T-helper 22 cell (primary cell): ENCODE results near the gene FRMD4A.

Experiments used
- DNase-seq: peaks from one replicate; pipeline ENCODE4 v3.0.0-alpha.2; 2020; ENCODE audit warnings: low read depth

Gene FRMD4A

DNA sequence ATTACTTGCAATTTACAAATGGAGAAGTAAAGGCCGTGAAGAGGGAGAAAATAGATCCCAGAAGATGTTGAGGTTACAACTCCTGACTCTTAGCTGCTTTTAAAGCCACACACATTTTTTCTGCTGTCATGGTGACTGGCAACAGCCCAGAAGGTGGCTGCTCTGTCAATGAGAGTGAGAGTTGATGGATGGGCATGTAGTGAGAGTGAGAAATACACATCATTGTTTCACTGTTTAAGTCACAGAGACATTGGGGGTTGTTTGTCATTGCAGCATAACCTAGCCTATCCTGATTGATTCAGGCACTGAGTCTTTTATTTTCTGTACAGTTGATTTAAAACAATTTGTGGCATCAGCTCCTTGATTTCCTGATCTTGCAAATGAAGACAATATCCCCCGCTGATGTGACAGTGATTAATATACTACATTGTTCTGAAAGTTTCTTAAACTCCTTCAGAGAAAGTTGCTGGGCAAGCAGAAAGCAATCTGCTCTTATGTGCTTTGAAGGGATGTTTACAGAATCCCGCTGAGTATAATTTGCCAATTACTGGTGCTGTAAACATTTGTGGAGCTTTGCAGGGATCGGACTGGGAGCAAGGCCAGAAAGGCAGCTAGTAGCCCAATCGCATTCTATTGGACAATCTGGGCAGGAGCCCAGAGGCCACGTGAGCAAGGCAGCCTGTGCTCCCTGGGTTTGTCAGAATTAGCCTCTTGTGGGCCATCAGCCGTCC lies 514.4 kb downstream of the FRMD4A start:
- DNase-seq: no peak

DNA sequence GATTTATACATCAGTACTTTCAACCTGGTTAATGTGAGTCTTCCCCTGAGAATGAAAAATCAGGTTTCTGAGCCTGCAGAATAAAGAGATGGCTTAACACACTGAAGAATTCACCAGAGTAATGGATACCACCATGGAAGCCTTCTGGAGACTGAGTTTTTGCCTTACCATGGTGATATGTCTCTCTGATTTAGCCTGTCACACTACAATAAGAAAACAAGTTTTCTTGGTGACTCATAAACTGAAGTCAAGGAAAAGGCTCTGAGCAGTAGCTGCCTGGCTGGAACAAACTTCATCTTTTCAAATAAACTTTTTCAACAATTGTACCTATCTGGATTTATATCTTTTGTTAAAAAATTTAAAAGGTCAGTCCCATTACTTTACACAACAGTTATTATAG lies 515.0 kb downstream of the FRMD4A start:
- no peak for DNase-seq

- DNase-seq: no peak
Measured at GRCh38 chr10:13813550-13813949, 517.2 kb downstream of the FRMD4A start.

- DNase-seq: no peak
Measured at GRCh38 chr10:13812804-13813203, 517.9 kb downstream of the FRMD4A start.

DNA sequence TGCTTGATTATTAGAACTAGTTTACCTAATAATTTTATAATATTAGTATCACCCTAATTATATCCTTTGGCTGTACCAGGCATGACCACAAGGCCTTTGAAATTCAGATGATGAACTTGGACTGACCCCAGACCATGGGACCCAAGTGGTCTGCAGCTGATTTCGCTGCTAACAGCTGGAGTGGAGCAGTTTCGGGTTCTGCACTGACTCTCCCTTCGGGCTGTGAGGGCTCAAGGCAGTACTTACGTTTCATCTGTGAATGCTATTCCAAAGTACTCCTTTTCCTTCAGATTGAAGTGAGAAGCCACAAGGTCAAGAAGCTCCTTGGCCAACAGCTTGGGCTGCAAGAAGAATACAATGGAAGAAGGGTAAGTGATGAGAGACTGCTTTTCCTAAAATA lies 520.2 kb downstream of the FRMD4A start:
- DNase-seq: no peak

DNA sequence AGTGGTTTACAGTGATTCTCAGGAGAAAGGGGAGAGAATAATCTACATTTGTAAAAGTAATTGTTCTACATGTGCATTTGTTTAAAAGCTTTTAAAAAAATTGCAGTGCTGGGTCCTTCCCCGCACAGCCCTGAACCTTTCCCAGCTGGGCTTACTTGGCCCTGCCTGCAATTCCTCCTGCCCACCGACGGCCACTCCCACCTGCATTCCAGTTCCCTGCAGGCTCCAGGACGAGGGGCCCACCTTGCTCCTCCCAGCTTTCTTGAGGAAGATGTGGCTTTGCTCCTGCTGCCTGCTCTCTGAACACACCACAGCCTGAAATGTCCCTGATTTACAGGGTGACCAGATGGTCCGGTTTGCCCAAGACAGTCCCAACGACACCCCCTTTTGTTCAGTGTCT lies 521.3 kb downstream of the FRMD4A start:
- DNase-seq: no peak

DNA sequence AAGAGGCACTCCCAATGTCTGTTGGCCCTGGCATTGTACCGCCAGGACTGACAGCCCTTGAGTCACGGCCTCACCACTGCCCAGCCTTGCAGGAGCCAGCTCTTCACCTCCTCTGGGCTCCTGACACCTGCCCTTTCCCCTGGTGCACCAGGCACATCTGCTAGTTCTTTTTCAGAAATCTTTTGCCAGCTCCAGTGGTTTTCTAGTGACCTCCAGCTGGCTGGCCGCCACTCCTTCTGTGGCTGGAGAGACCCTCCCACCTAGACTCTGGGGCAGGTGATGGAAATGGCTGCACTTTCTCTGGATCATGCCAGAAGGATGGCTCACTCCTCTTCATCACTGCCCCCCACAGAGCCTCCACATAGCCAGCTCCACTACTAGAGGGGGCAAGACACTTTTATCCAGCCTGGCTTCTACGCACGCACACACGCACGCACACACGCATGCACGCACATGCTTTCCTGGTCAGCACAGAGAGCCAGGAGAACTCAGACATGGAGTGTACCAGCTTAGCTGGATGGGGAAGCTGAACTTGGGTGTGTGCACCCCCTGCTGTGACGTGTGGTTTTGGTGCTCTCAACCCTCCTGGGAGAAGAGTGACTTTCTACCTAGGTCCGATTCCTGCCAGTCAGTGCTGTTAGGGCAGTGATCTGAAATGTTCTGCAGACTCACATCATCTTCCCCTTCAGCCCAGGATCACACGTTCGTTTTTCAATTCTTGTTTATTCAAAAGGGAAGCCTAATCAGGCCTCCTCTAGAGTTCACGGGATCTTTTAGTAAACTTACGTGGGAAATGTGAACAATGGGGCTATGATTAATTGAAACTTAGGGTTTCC lies 522.0 kb downstream of the FRMD4A start:
- DNase-seq: no peak

DNA sequence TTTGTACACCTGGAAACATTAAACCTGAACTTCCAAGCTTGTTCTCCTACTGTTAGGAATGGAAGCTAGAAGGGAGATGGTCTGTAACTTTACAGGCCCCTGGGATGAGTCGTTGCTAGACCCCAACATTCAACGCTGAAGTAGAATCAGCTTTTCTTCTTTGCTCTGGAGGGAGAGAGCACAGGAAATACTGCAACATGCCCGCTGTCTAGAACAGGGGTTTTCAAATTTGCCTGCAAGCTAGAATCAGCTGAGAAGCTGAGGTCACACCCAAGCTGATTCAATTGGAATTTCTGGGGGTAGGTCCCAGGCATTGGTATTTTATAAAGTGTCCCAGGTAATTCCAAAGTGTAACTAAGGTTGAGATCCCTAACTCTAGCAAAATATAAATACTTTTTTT lies 524.3 kb downstream of the FRMD4A start:
- no peak for DNase-seq

DNA sequence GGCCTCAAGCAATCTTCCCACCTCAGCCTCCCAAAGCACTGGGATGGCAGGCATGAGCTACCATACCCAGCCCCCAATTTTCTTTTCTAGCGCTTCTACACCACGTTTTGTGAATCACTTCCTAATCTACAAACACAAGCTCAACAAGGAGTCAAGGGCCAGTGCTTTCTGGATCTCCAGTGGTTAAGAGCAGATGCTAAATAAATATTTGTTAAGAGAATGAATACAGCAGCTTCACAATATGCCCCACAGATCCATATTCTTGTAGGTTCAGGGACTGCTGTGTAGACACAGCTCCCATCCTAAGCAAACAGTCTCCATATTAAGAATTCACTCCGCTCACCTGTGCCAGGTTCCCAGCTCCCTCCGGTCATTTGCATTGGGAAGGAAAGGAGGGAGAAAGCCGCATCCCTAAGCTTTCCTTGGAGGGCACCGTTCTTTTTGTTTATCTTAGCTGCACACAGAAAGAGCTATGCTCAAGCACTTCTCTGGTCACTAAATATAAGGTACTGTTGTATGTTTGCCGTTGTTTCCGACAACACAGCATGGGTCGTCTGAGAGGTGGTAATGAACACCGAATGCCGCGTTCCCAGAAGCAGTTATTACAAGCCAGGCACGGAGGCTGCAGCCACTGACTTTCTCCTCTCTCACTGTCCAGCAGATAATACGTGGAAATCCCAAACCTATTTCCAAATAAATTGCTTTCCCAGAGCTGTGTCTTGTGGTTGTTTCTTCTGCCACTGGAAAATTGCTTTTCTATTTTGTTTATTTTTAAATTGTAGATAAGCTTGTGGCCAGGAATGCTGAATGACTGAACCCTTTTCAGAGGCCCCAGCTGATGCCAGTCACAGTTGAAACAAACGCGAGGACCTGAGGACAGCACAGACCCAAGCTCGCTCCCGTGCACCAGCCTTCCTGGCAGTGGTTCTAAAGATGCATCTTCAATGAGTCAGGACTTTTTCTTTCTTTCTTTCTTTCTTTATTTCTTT lies 526.9 kb downstream of the FRMD4A start:
- DNase-seq: no peak

DNA sequence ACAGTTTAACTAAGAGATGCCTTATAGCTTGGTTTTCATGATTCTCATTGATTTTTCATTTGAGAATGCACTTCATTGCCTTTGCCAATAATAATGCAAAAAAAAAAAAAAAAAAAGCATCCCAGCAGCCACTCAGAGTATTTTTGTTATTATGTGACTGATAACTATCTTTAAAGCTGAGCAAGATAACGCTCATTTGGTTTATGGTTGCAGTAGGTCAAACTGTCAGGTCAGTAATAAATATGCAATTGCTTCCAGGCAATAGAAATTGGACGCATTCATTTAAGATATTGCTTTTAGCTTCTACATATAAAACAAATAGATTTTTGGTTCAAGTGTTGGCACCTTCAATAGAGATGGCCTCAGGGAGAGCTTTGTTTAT lies 528.8 kb downstream of the FRMD4A start:
- DNase-seq: no peak

GRCh38 chr10:13801156-13801906 lies 529.4 kb downstream of the FRMD4A start:
- DNase-seq: no peak

DNA sequence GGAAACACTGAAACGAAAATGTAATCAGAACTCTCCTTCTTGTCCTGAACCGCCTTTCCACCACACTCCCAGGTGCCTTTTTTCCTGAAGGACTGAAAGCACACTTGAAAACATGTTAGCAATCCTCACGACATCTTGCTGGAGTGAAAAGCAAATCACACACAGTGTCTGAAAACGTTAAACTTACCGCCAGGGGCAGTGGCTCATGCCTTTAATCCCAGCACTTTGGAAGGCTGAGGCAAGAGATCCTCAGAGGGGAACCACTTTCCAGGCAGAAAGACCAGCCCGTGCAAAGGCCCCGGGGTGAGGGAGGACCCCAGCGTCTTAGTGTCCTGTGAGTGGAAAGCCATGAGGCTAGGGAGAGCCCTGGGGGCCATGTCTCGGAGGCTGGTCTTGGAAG lies 533.6 kb downstream of the FRMD4A start:
- DNase-seq: no peak

GRCh38 chr10:13795653-13796555 lies 534.8 kb downstream of the FRMD4A start:
- no peak for DNase-seq

DNA sequence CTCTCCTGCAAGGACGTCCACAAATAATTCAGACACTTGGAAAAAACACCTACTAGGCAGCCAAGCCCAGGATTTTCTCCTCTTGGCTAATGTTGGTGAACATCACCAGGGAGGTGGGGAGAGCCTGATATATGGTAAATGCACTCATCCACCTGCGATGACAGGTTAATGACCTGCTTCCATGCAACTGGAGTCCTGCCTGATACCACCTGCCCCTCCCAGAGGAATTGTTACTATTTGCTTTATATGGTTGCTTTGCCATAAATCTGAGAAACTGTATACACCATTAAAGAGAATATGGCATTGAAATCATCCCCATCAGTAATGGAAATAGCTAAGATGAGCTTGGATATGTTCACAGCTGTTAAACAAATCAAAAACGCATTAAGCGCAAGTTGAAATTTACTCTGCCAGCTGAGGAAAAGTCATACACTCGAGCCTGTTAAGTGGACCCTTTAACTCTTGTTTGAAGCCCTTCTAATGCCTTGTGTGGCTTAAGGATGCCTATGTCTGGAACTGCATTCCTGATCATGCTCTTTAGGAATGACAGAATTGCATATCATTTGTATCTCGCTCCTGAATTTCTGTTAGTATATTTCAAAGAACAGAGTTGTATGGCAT lies 535.6 kb downstream of the FRMD4A start:
- no peak for DNase-seq

- no peak for DNase-seq
Measured at GRCh38 chr10:13792006-13792405, 538.7 kb downstream of the FRMD4A start.

DNA sequence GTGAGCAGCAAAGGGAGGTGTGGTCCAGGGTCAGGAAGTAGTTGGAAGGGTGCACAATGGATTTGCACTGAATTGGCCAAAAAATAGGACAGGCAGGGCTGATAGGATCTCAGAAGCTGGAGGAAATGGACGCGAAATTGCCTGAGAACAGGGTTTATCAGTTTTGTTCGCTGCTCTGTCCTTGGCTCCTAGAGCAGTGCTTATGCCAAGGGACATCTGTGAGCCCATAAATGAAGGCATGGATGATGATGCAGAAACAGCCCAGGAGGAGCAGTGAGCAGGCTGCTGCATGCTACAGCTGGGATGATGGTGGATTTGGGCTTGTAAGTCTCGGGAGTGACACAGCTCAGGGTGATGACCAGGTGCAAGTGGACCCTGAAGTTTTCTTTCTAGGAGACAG lies 539.2 kb downstream of the FRMD4A start:
- DNase-seq: no peak

GRCh38 chr10:13790196-13790595 lies 540.5 kb downstream of the FRMD4A start:
- DNase-seq: no peak

- no peak for DNase-seq
Measured at GRCh38 chr10:13789448-13789829, 541.3 kb downstream of the FRMD4A start.

GRCh38 chr10:13788711-13789447 lies 541.8 kb downstream of the FRMD4A start:
- DNase-seq: no peak

GRCh38 chr10:13788320-13788600 lies 542.5 kb downstream of the FRMD4A start:
- no peak for DNase-seq
